Uterus (tissue), 4 donors: ENCODE measurements around the gene SGF29. TPM values are rescaled to one million over a fixed set of nuclear protein-coding genes. Genes with fewer than 3 reads are reported as not detected.
A peak's percentile ranks its signal among the peaks of the same experiment; 100 is the strongest.

ENCODE experiments used
- DNase-seq, 2 donors: peaks; one replicate each; pipeline ENCODE4 v3.0.0-alpha.2; 2019 to 2020
- H3K27ac ChIP-seq, 2 donors: fragments of 200-600 bp; sonication (generic); 1 replicate in 1 of 2; 2 replicates in 1 of 2; pipeline ENCODE4 v1.5.1; 2016 to 2018
- H3K27me3 ChIP-seq, 2 donors: fragments of 200-600 bp; sonication (generic); one replicate each; pipeline ENCODE4 v1.5.1; 2018 to 2019; ENCODE audit warnings: control low read depth in 1 of 2
- H3K36me3 ChIP-seq, 2 donors: fragments of 200-600 bp; sonication (generic); one replicate each; pipeline ENCODE4 v1.5.1; 2019; ENCODE audit warnings: control low read depth in 1 of 2
- H3K4me1 ChIP-seq, 2 donors: fragments of 200-600 bp; sonication (generic); one replicate each; pipeline ENCODE4 v1.5.1; 2018 to 2019; ENCODE audit warnings: control low read depth in 1 of 2
- H3K4me3 ChIP-seq, 2 donors: fragments of 200-600 bp; sonication (generic); 1 replicate in 1 of 2; 2 replicates in 1 of 2; pipeline ENCODE4 v1.5.1; 2018 to 2019; ENCODE audit warnings: mild to moderate bottlenecking in 1 of 2
- H3K9me3 ChIP-seq, 2 donors: fragments of 200-600 bp; sonication (generic); one replicate each; pipeline ENCODE4 v1.5.1; 2019; ENCODE audit warnings: control low read depth in 1 of 2
- CTCF ChIP-seq, 4 experiments: fragments of 200-600 bp in 2 of 4; fragments of 450-650 bp in 2 of 4; sonication (generic) in 2 of 4; IDR thresholded peaks; one replicate each; pipeline ENCODE4 v1.5.1; 2016 to 2019; ENCODE audit warnings: antibody characterized with exemption in 4 of 4, mild to moderate bottlenecking in 2 of 4, moderate library complexity in 1 of 4
- POLR2A ChIP-seq, 2 donors: fragments of 450-650 bp; IDR thresholded peaks; one replicate each; pipeline ENCODE4 v1.6.1; 2016; ENCODE audit warnings: antibody characterized with exemption in 2 of 2, mild to moderate bottlenecking in 1 of 2, moderate library complexity in 1 of 2
- intact Hi-C: fragments of 100-400 bp; cut with DNase I; formaldehyde crosslinking; loops from one replicate; pipeline ENCODE4 v1.15.1; 2023; ENCODE audit warnings: low total_unique reads
- total RNA-seq, 4 donors: library from RNA; depleted of rRNA in 3 of 4; stranded (reverse); fragments of >200 nt in 3 of 4; gene quantifications; one replicate each; pipeline versions ENCODE4 v1.1.0 to v1.2.4, GENCODE V29; 2014 to 2023
- donor health status: DM: yes; HTN: yes; CAD: no.

Gene SGF29
- total RNA-seq, 4 donors from 2014 or later, result 13.2 to 45.3 (median 29.1) TPM

- Histone ChIP-seq H3K27ac (no peak overlapping the region), H3K4me1 (no peaks in the 10 kb centered on the region), H3K36me3 (no peaks in the 10 kb centered on the region), H3K4me3 (no peak overlapping the region), H3K27me3 (no peaks in the 10 kb centered on the region), H3K9me3 (no peaks in the 10 kb centered on the region)
- TF ChIP-seq POLR2A (IDR thresholded peaks at IDR 0.05) (no peak), CTCF (IDR thresholded peaks at IDR 0.05) (no peak)
- intact Hi-C loops, result no loop called here
- DNase-seq, result no peak
Measured at GRCh38 chr16:28528463-28528867, 25.3 kb upstream of the SGF29 start.

GRCh38 chr16:28529124-28529523 is 24.6 kb upstream of the SGF29 start:
- Histone ChIP-seq H3K9me3 (no peaks in the 10 kb centered on the region), H3K27me3 (no peaks in the 10 kb centered on the region), H3K36me3 (no peaks in the 10 kb centered on the region), H3K4me3 (no peak overlapping the region), H3K27ac (no peak overlapping the region), H3K4me1 (no peaks in the 10 kb centered on the region)
- DNase-seq, result no peak
- no peak for TF ChIP-seq CTCF (IDR thresholded peaks at IDR 0.05)
- intact Hi-C loops, result no loop called here

GRCh38 chr16:28531777-28532744 is 21.7 kb upstream of the SGF29 start:
- no peak for TF ChIP-seq CTCF (IDR thresholded peaks at IDR 0.05)
- peak in 1 of 2 donors; percentile 33 for TF ChIP-seq POLR2A (IDR thresholded peaks at IDR 0.05)
- intact Hi-C loops, result no loop called here
- no peaks in the 10 kb centered on the region for H3K27me3 ChIP-seq

GRCh38 chr16:28532940-28533647 is 20.6 kb upstream of the SGF29 start:
- Histone ChIP-seq H3K4me1 (no peaks in the 10 kb centered on the region), H3K27me3 (no peaks in the 10 kb centered on the region), H3K4me3 (no peak overlapping the region), H3K9me3 (no peaks in the 10 kb centered on the region), H3K36me3 (no peaks in the 10 kb centered on the region), H3K27ac (peak overlapping the region; percentile 64 to 68)
- DNase-seq, result no peak
- no peak for TF ChIP-seq CTCF (IDR thresholded peaks at IDR 0.05)
- TF ChIP-seq POLR2A (IDR thresholded peaks at IDR 0.05), result no peak
- intact Hi-C loops, result no loop called here

More at GRCh38 chr16:28531777-28532744, 21.7 kb upstream of the SGF29 start:
- no peaks in the 10 kb centered on the region for H3K36me3 ChIP-seq
- peak; percentile 72 to 75 for DNase-seq
- H3K27ac ChIP-seq, result peak overlapping the region; percentile 64 to 68
- no peak overlapping the region for H3K4me3 ChIP-seq
- H3K4me1 ChIP-seq, result no peaks in the 10 kb centered on the region
- H3K9me3 ChIP-seq, result no peaks in the 10 kb centered on the region
